ENCODE data around the gene EDEM3.

The EDEM3 gene

GRCh38 chr1:184739070-184739469, 15.6 kb downstream of the EDEM3 start:
- H3K27ac ChIP-seq = no peak overlapping the region
- TF ChIP-seq ZFX (IDR thresholded peaks at IDR 0.05) (no peak), CTCF (conservative IDR thresholded peaks at IDR 0.05) (no peak)

DNA sequence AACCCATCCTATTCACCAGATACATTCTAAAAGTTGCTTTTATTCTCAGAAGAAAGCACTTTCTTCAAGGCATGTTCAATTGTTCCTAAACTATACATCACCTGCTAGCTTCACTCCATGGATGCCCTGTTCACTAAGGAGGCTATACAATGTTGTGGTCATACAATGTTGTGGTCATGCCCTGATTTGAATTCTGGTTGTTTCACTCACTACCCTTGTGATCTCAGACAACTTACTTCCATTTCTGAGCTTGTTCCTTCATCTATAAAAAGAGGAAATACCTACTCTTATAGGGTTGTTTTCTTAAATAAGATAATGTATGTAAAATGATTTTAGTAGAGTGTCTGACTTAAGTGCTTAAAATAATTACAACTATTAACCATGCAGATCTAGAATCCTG, 19.7 kb downstream of the EDEM3 start:
- TF ChIP-seq ZFX (IDR thresholded peaks at IDR 0.05) (no peak), CTCF (conservative IDR thresholded peaks at IDR 0.05) (no peak)
- H3K27ac ChIP-seq = no peak overlapping the region

DNA sequence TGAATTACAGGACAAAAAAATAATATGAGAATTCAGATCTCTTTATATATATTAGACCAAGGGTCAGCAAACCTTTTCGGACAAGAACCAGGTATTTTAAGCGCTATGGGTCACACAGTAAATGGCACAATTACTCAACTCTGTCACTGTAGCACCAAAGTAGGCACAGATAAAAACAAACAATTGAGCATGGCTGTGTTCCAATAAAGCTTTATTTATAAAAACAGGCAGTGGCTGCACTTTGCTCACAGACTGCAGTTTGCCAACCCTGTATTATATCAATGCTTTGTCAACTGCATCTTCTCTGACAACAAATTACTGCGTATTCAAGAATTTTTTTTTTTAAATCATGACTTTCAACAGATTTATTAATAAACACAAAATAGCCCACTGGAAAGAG, 29.8 kb downstream of the EDEM3 start:
- TF ChIP-seq CTCF (conservative IDR thresholded peaks at IDR 0.05) = no peak
- no peak for TF ChIP-seq ZFX (IDR thresholded peaks at IDR 0.05)
- no peak overlapping the region for H3K27ac ChIP-seq

DNA sequence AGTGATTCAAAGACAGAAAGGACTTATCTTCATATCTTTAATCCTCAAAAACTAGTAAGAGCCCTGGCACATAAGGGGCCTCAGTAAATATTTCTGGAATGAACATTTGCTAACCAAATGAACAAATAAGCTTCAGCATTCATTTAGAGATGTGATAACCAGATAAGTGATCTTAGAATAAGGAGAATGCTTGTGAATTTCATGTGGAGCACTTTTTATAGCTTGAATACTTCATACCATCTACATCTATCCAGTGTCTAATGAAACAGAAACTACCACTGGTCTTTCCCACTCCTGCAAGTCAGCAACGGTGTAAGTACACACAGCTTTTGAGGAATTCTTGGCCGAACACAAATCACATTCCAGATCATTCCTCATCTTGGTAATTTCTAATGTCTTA, 38.5 kb downstream of the EDEM3 start:
- no peak for TF ChIP-seq CTCF (conservative IDR thresholded peaks at IDR 0.05)
- no peak for TF ChIP-seq ZFX (IDR thresholded peaks at IDR 0.05)

GRCh38 chr1:184709418-184709817, 45.2 kb downstream of the EDEM3 start:
- TF ChIP-seq ZFX (IDR thresholded peaks at IDR 0.05) (no peak), CTCF (conservative IDR thresholded peaks at IDR 0.05) (no peak)
- no peak overlapping the region for H3K27ac ChIP-seq

More for the DNA sequence above, 38.5 kb downstream of the EDEM3 start:
- H3K27ac ChIP-seq = no peak overlapping the region

GRCh38 chr1:184708084-184708676, 46.5 kb downstream of the EDEM3 start:
- TF ChIP-seq CTCF (conservative IDR thresholded peaks at IDR 0.05) (no peak), ZFX (IDR thresholded peaks at IDR 0.05) (no peak)
- H3K27ac ChIP-seq = no peak overlapping the region

GRCh38 chr1:184705271-184705670, 49.4 kb downstream of the EDEM3 start:
- TF ChIP-seq CTCF (conservative IDR thresholded peaks at IDR 0.05) (no peak), ZFX (IDR thresholded peaks at IDR 0.05) (no peak)
- no peak overlapping the region for H3K27ac ChIP-seq

All from C4-2B (cell line).